ENCODE measurements around the gene FXR2.

GRCh38 chr17:7572338-7572587, 42.4 kb downstream of the FXR2 start:
- TF ChIP-seq, protein P1, sequence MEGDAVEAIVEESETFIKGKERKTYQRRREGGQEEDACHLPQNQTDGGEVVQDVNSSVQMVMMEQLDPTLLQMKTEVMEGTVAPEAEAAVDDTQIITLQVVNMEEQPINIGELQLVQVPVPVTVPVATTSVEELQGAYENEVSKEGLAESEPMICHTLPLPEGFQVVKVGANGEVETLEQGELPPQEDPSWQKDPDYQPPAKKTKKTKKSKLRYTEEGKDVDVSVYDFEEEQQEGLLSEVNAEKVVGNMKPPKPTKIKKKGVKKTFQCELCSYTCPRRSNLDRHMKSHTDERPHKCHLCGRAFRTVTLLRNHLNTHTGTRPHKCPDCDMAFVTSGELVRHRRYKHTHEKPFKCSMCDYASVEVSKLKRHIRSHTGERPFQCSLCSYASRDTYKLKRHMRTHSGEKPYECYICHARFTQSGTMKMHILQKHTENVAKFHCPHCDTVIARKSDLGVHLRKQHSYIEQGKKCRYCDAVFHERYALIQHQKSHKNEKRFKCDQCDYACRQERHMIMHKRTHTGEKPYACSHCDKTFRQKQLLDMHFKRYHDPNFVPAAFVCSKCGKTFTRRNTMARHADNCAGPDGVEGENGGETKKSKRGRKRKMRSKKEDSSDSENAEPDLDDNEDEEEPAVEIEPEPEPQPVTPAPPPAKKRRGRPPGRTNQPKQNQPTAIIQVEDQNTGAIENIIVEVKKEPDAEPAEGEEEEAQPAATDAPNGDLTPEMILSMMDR (IDR thresholded peaks at IDR 0.05): no peak
- TF ChIP-seq ZFX (IDR thresholded peaks at IDR 0.05; ENCODE audit: borderline replicate concordance): no peak

All from 22Rv1 (cell line).